ENCODE data around the gene POU2AF3. TPM values are rescaled to one million over a fixed set of nuclear protein-coding genes. Genes with fewer than 3 reads are reported as not detected.
"Not testable (repeated sequence)": the region's sequence is repeated elsewhere in the genome, so short reads cannot be mapped to it uniquely, and the experiment has no call there.

POU2AF3 gene
- polyA plus RNA-seq, 1 donor (not counting 4 experiments of a cell fraction or from before 2014, with no cell fraction given) = not detected

GRCh38 chr11:111285189-111286091 is 12.9 kb upstream of the POU2AF3 start:
- H3K9ac ChIP-seq (ENCODE audit: control insufficient read depth, extremely low read depth, insufficient read depth, low read length) = no peak overlapping the region
- dilution Hi-C loops (cut with MboI; ENCODE audit: extremely low pct_ligation_motif_present, low sequenced_read_pairs) = loop anchor here (25.0 kb wide), 1 partner anchor 152 kb away; no protein-coding TSS in a partner anchor
- FAIRE-seq = no peak
- no peaks in the 10 kb centered on the region for H4K20me1 ChIP-seq (ENCODE audit: control insufficient read depth, extremely low read depth, insufficient read depth, low read length)
- H3K36me3 ChIP-seq (ENCODE audit: control insufficient read depth in 2 of 2, extremely low read depth in 1 of 2, insufficient read depth in 2 of 2, low read length in 2 of 2) = no peaks in the 10 kb centered on the region
- H3K4me1 ChIP-seq (ENCODE audit: control insufficient read depth, extremely low read depth, insufficient read depth, low read length) = no peaks in the 10 kb centered on the region
- H3K27me3 ChIP-seq (ENCODE audit: control insufficient read depth, extremely low read depth, insufficient read depth, low read length) = peaks cover 7% of the 10 kb centered on the region
- DNase-seq (ENCODE audit: low read depth, low spot score) = no peak
- H3K4me3 ChIP-seq (ENCODE audit: control insufficient read depth in 2 of 3, extremely low read depth in 1 of 3, insufficient read depth in 2 of 3, low read depth in 1 of 3, low read length in 3 of 3) = no peak overlapping the region
- no peak overlapping the region for H3K27ac ChIP-seq (ENCODE audit: control insufficient read depth, insufficient read depth, low read length)
- no peak for TF ChIP-seq EZH2 (IDR thresholded peaks at IDR 0.05; ENCODE audit: low read length)
- no peak for TF ChIP-seq CTCF (optimal IDR thresholded peaks at IDR 0.05 in 1 of 3, IDR thresholded peaks at IDR 0.05 in 1 of 3, conservative IDR thresholded peaks at IDR 0.05 in 1 of 3; ENCODE audit: extremely low read depth in 1 of 3, insufficient read depth in 2 of 3, low read length in 3 of 3)
- no peak overlapping the region for H3K4me2 ChIP-seq (ENCODE audit: control insufficient read depth, extremely low read depth, insufficient read depth, low read depth, low read length)
- H2AFZ ChIP-seq (ENCODE audit: control insufficient read depth, low read length) = no peak overlapping the region
- no peaks in the 10 kb centered on the region for H3K9me3 ChIP-seq (ENCODE audit: control insufficient read depth, low read depth, low read length)
- H3K79me2 ChIP-seq (ENCODE audit: control insufficient read depth, insufficient read depth, low read length) = no peaks in the 10 kb centered on the region
- no peaks in the 10 kb centered on the region for H3K9me1 ChIP-seq (ENCODE audit: control insufficient read depth, extremely low read depth, insufficient read depth, low read length)

- Histone ChIP-seq H3K4me1 (ENCODE audit: control insufficient read depth, extremely low read depth, insufficient read depth, low read length) (no peaks in the 10 kb centered on the region), H3K27me3 (ENCODE audit: control insufficient read depth, extremely low read depth, insufficient read depth, low read length) (peaks cover 7% of the 10 kb centered on the region), H3K79me2 (ENCODE audit: control insufficient read depth, insufficient read depth, low read length) (no peaks in the 10 kb centered on the region), H3K9ac (ENCODE audit: control insufficient read depth, extremely low read depth, insufficient read depth, low read length) (no peak overlapping the region), H3K4me2 (ENCODE audit: control insufficient read depth, extremely low read depth, insufficient read depth, low read depth, low read length) (no peak overlapping the region), H3K4me3 (ENCODE audit: control insufficient read depth in 2 of 3, extremely low read depth in 1 of 3, insufficient read depth in 2 of 3, low read depth in 1 of 3, low read length in 3 of 3) (no peak overlapping the region), H3K9me1 (ENCODE audit: control insufficient read depth, extremely low read depth, insufficient read depth, low read length) (no peaks in the 10 kb centered on the region), H4K20me1 (ENCODE audit: control insufficient read depth, extremely low read depth, insufficient read depth, low read length) (no peaks in the 10 kb centered on the region), H3K27ac (ENCODE audit: control insufficient read depth, insufficient read depth, low read length) (no peak overlapping the region), H2AFZ (ENCODE audit: control insufficient read depth, low read length) (no peak overlapping the region), H3K36me3 (ENCODE audit: control insufficient read depth in 2 of 2, extremely low read depth in 1 of 2, insufficient read depth in 2 of 2, low read length in 2 of 2) (no peaks in the 10 kb centered on the region), H3K9me3 (ENCODE audit: control insufficient read depth, low read depth, low read length) (no peaks in the 10 kb centered on the region)
- FAIRE-seq (no peak), DNase-seq (ENCODE audit: low read depth, low spot score) (no peak)
- dilution Hi-C loops (cut with MboI; ENCODE audit: extremely low pct_ligation_motif_present, low sequenced_read_pairs) = loop anchor here (25.0 kb wide), 1 partner anchor 146 kb away; no protein-coding TSS in a partner anchor
- no peak for TF ChIP-seq CTCF (optimal IDR thresholded peaks at IDR 0.05 in 1 of 3, IDR thresholded peaks at IDR 0.05 in 1 of 3, conservative IDR thresholded peaks at IDR 0.05 in 1 of 3; ENCODE audit: extremely low read depth in 1 of 3, insufficient read depth in 2 of 3, low read length in 3 of 3)
- no peak for TF ChIP-seq EZH2 (IDR thresholded peaks at IDR 0.05; ENCODE audit: low read length)
Measured at GRCh38 chr11:111291764-111292163, 6.6 kb upstream of the POU2AF3 start.

GRCh38 chr11:111292408-111292807 is 5.9 kb upstream of the POU2AF3 start:
- not testable (repeated sequence) for H3K9ac ChIP-seq (ENCODE audit: control insufficient read depth, extremely low read depth, insufficient read depth, low read length); H3K79me2 ChIP-seq (ENCODE audit: control insufficient read depth, insufficient read depth, low read length); H3K4me1 ChIP-seq (ENCODE audit: control insufficient read depth, extremely low read depth, insufficient read depth, low read length); H2AFZ ChIP-seq (ENCODE audit: control insufficient read depth, low read length); H3K36me3 ChIP-seq (ENCODE audit: control insufficient read depth in 2 of 2, extremely low read depth in 1 of 2, insufficient read depth in 2 of 2, low read length in 2 of 2); H4K20me1 ChIP-seq (ENCODE audit: control insufficient read depth, extremely low read depth, insufficient read depth, low read length); DNase-seq (ENCODE audit: low read depth, low spot score); H3K9me1 ChIP-seq (ENCODE audit: control insufficient read depth, extremely low read depth, insufficient read depth, low read length); H3K9me3 ChIP-seq (ENCODE audit: control insufficient read depth, low read depth, low read length); H3K4me3 ChIP-seq (ENCODE audit: control insufficient read depth in 2 of 3, extremely low read depth in 1 of 3, insufficient read depth in 2 of 3, low read depth in 1 of 3, low read length in 3 of 3); FAIRE-seq; H3K4me2 ChIP-seq (ENCODE audit: control insufficient read depth, extremely low read depth, insufficient read depth, low read depth, low read length); H3K27me3 ChIP-seq (ENCODE audit: control insufficient read depth, extremely low read depth, insufficient read depth, low read length); H3K27ac ChIP-seq (ENCODE audit: control insufficient read depth, insufficient read depth, low read length)
- dilution Hi-C loops (cut with MboI; ENCODE audit: extremely low pct_ligation_motif_present, low sequenced_read_pairs) = loop anchor here (25.0 kb wide), 1 partner anchor 145 kb away; no protein-coding TSS in a partner anchor

Data from keratinocyte (primary cell).